K562 (cell line): Measurements from ENCODE around the gene EFCAB10. TPM values are rescaled to one million over a fixed set of nuclear protein-coding genes. Genes with fewer than 3 reads are reported as not detected.

ENCODE experiments used
- DNMT1 ChIP-seq: fragments of 450-650 bp; IDR thresholded peaks from 2 replicates; pipeline ENCODE4 v1.6.1; 2016; ENCODE audit warnings: antibody characterized with exemption, mild to moderate bottlenecking
- ELF2 ChIP-seq: fragments of 250-450 bp; sonication (Bioruptor Pico); IDR thresholded peaks from 2 replicates; pipeline ENCODE4 v1.5.0; 2021; ENCODE audit warnings: mild to moderate bottlenecking
- FOXP1 ChIP-seq: sonication (generic); formaldehyde crosslinking; IDR thresholded peaks from 2 replicates; pipeline ENCODE4 v1.8.0; 2022; ENCODE audit warnings: mild to moderate bottlenecking, missing genetic modification reagents
- HBP1 ChIP-seq: fragments of 450-650 bp; formaldehyde crosslinking; IDR thresholded peaks from 2 replicates; pipeline ENCODE4 v1.4.0; 2022; ENCODE audit warnings: missing genetic modification characterization
- HIVEP1 ChIP-seq: fragments of 250-450 bp; sonication (Bioruptor Pico); IDR thresholded peaks from 2 replicates; pipeline ENCODE4 v1.4.0; 2020; ENCODE audit warnings: mild to moderate bottlenecking
- NELFE ChIP-seq: IDR thresholded peaks from 2 replicates; pipeline ENCODE4 v1.6.1; 2011; ENCODE audit warnings: mild to moderate bottlenecking; ENCODE audit not compliant: insufficient read depth, insufficient read length
- RBM17 ChIP-seq: fragments of 200-400 bp; formaldehyde crosslinking; IDR thresholded peaks from 2 replicates; pipeline ENCODE4 v1.6.1; 2017; ENCODE audit warnings: low read depth, mild to moderate bottlenecking, low read length, borderline replicate concordance
- TAL1 ChIP-seq: fragments of 450-650 bp; IDR thresholded peaks from 2 replicates; pipeline ENCODE4 v1.6.1; 2016; ENCODE audit warnings: mild to moderate bottlenecking
- YY1 ChIP-seq, 3 experiments: IDR thresholded peaks; 2 replicates each; pipeline ENCODE4 v1.6.1; 2011; ENCODE audit warnings: low read length in 2 of 3, mild to moderate bottlenecking in 2 of 3, moderate library complexity in 2 of 3, borderline replicate concordance in 1 of 3, control low read depth in 1 of 3, low read depth in 1 of 3; ENCODE audit not compliant: insufficient read depth in 3 of 3, insufficient replicate concordance in 2 of 3, control insufficient read depth in 1 of 3, insufficient read length in 1 of 3; ENCODE audit errors: extremely low read depth in 1 of 3
- ZFPM2 ChIP-seq: fragments of 250-450 bp; sonication (Bioruptor Pico); IDR thresholded peaks from 2 replicates; pipeline ENCODE4 v1.5.1; 2022; ENCODE audit warnings: mild to moderate bottlenecking
- ZNF699 ChIP-seq: fragments of 250-450 bp; sonication (Bioruptor Pico); IDR thresholded peaks from 2 replicates; pipeline ENCODE4 v1.8.0; 2021; ENCODE audit warnings: mild to moderate bottlenecking, moderate library complexity; ENCODE audit not compliant: insufficient replicate concordance
- polyA plus RNA-seq, 8 experiments: library from polyadenylated mRNA; depleted of rRNA in 4 of 8; stranded (reverse) in 5 of 8; unstranded in 3 of 8; fragments of >200 nt; fragmentation: Nextera tagmentation in 2 of 8; fragmentation: Illumina TruSeq in 1 of 8; extraction: Ambion mirVana in 2 of 8; extraction: Trizol in 1 of 8; gene quantifications; 2 replicates each; pipeline versions ENCODE4 v1.2.1 to v1.2.3, GENCODE V29; 2011 to 2014; ENCODE audit warnings: inconsistent platforms in 1 of 8, missing spikeins in 1 of 8
- total RNA-seq, 7 experiments: library from RNA; depleted of rRNA in 6 of 7; stranded (reverse); fragments of >200 nt in 6 of 7; fragmentation: Illumina TruSeq in 2 of 7; extraction: Trizol in 2 of 7; gene quantifications; 2 replicates each; pipeline versions ENCODE4 v1.2.1 to v1.2.3, GENCODE V29; 2011 to 2021; ENCODE audit warnings: low replicate concordance in 1 of 7
- TF ChIP-seq, protein P1 (sequence below), 2 experiments: fragments of 450-650 bp; formaldehyde crosslinking in 1 of 2; IDR thresholded peaks; 2 replicates each; pipeline versions ENCODE4 v1.4.0 to v1.6.1; 2014 to 2020; ENCODE audit warnings: mild to moderate bottlenecking in 2 of 2, borderline replicate concordance in 1 of 2, low read depth in 1 of 2
- TF ChIP-seq, protein P2 (sequence below): sonication (generic); formaldehyde crosslinking; IDR thresholded peaks from 2 replicates; pipeline ENCODE4 v1.5.0; 2020; ENCODE audit warnings: missing genetic modification reagents
- TF ChIP-seq, protein P3 (sequence below): sonication (generic); formaldehyde crosslinking; IDR thresholded peaks from 2 replicates; pipeline ENCODE4 v1.8.1; 2023; ENCODE audit warnings: mild to moderate bottlenecking, missing genetic modification reagents

Gene EFCAB10
- total and polyA plus RNA-seq, 9 of the 15 experiments (the other 6 are each of a cell fraction or from before 2014, with no cell fraction given): 5.0 to 21.4 (median 16.8) TPM

- TF ChIP-seq, protein P1, sequence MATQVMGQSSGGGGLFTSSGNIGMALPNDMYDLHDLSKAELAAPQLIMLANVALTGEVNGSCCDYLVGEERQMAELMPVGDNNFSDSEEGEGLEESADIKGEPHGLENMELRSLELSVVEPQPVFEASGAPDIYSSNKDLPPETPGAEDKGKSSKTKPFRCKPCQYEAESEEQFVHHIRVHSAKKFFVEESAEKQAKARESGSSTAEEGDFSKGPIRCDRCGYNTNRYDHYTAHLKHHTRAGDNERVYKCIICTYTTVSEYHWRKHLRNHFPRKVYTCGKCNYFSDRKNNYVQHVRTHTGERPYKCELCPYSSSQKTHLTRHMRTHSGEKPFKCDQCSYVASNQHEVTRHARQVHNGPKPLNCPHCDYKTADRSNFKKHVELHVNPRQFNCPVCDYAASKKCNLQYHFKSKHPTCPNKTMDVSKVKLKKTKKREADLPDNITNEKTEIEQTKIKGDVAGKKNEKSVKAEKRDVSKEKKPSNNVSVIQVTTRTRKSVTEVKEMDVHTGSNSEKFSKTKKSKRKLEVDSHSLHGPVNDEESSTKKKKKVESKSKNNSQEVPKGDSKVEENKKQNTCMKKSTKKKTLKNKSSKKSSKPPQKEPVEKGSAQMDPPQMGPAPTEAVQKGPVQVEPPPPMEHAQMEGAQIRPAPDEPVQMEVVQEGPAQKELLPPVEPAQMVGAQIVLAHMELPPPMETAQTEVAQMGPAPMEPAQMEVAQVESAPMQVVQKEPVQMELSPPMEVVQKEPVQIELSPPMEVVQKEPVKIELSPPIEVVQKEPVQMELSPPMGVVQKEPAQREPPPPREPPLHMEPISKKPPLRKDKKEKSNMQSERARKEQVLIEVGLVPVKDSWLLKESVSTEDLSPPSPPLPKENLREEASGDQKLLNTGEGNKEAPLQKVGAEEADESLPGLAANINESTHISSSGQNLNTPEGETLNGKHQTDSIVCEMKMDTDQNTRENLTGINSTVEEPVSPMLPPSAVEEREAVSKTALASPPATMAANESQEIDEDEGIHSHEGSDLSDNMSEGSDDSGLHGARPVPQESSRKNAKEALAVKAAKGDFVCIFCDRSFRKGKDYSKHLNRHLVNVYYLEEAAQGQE (IDR thresholded peaks at IDR 0.05; ENCODE audit: borderline replicate concordance): peak; percentile 38
- TF ChIP-seq, protein P1 (CRISPR knock-in tag; IDR thresholded peaks at IDR 0.05; ENCODE audit: low read depth): peak; percentile 79
- peak; percentile 78; the same call in 1 of the 2 replicates for TF ChIP-seq ELF2
- TF ChIP-seq ZFPM2: no peak
- TF ChIP-seq DNMT1: no peak
- TF ChIP-seq, protein P2, sequence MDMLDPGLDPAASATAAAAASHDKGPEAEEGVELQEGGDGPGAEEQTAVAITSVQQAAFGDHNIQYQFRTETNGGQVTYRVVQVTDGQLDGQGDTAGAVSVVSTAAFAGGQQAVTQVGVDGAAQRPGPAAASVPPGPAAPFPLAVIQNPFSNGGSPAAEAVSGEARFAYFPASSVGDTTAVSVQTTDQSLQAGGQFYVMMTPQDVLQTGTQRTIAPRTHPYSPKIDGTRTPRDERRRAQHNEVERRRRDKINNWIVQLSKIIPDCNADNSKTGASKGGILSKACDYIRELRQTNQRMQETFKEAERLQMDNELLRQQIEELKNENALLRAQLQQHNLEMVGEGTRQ (CRISPR knock-in tag): no peak; the same call in 1 of the 2 replicates
- TF ChIP-seq, protein P3, sequence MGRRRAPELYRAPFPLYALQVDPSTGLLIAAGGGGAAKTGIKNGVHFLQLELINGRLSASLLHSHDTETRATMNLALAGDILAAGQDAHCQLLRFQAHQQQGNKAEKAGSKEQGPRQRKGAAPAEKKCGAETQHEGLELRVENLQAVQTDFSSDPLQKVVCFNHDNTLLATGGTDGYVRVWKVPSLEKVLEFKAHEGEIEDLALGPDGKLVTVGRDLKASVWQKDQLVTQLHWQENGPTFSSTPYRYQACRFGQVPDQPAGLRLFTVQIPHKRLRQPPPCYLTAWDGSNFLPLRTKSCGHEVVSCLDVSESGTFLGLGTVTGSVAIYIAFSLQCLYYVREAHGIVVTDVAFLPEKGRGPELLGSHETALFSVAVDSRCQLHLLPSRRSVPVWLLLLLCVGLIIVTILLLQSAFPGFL: no peak
- TF ChIP-seq NELFE: peak; percentile 27
- TF ChIP-seq HBP1: 0 out of 2 replicates have a peak, but pooled peaks have one; percentile 8
- no peak for TF ChIP-seq ZNF699 (CRISPR knock-in tag)
- TF ChIP-seq YY1 (IDR thresholded peaks at IDR 0.05; ENCODE audit: borderline replicate concordance in 1 of 3, control insufficient read depth in 1 of 3, extremely low read depth in 1 of 3, insufficient read depth in 3 of 3, insufficient read length in 1 of 3, insufficient replicate concordance in 2 of 3, low read depth in 1 of 3, low read length in 2 of 3): peak in 2 of 3 experiments; percentile 76 to 83
- no peak for TF ChIP-seq RBM17
- TF ChIP-seq FOXP1: peak; percentile 95
- no peak for TF ChIP-seq TAL1
- TF ChIP-seq HIVEP1 (CRISPR knock-in tag): no peak
Measured at GRCh38 chr7:105531792-105532671, 49.3 kb downstream of the EFCAB10 start, which contains the start of gene RINT1 (continued).
